Uterus (tissue), 4 donors: ENCODE results near the gene TMEM167B. TPM values are rescaled to one million over a fixed set of nuclear protein-coding genes. Genes with fewer than 3 reads are reported as not detected.
A peak's percentile ranks its signal among the peaks of the same experiment; 100 is the strongest.

ENCODE experiments used
- DNase-seq, 2 donors: peaks; one replicate each; pipeline ENCODE4 v3.0.0-alpha.2; 2019 to 2020
- H3K27ac ChIP-seq, 2 donors: fragments of 200-600 bp; sonication (generic); 1 replicate in 1 of 2; 2 replicates in 1 of 2; pipeline ENCODE4 v1.5.1; 2016 to 2018
- H3K27me3 ChIP-seq, 2 donors: fragments of 200-600 bp; sonication (generic); one replicate each; pipeline ENCODE4 v1.5.1; 2018 to 2019; ENCODE audit warnings: control low read depth in 1 of 2
- H3K36me3 ChIP-seq, 2 donors: fragments of 200-600 bp; sonication (generic); one replicate each; pipeline ENCODE4 v1.5.1; 2019; ENCODE audit warnings: control low read depth in 1 of 2
- H3K4me1 ChIP-seq, 2 donors: fragments of 200-600 bp; sonication (generic); one replicate each; pipeline ENCODE4 v1.5.1; 2018 to 2019; ENCODE audit warnings: control low read depth in 1 of 2
- H3K4me3 ChIP-seq, 2 donors: fragments of 200-600 bp; sonication (generic); 1 replicate in 1 of 2; 2 replicates in 1 of 2; pipeline ENCODE4 v1.5.1; 2018 to 2019; ENCODE audit warnings: mild to moderate bottlenecking in 1 of 2
- H3K9me3 ChIP-seq, 2 donors: fragments of 200-600 bp; sonication (generic); one replicate each; pipeline ENCODE4 v1.5.1; 2019; ENCODE audit warnings: control low read depth in 1 of 2
- CTCF ChIP-seq, 4 experiments: fragments of 200-600 bp in 2 of 4; fragments of 450-650 bp in 2 of 4; sonication (generic) in 2 of 4; IDR thresholded peaks; one replicate each; pipeline ENCODE4 v1.5.1; 2016 to 2019; ENCODE audit warnings: antibody characterized with exemption in 4 of 4, mild to moderate bottlenecking in 2 of 4, moderate library complexity in 1 of 4
- POLR2A ChIP-seq, 2 donors: fragments of 450-650 bp; IDR thresholded peaks; one replicate each; pipeline ENCODE4 v1.6.1; 2016; ENCODE audit warnings: antibody characterized with exemption in 2 of 2, mild to moderate bottlenecking in 1 of 2, moderate library complexity in 1 of 2
- intact Hi-C: fragments of 100-400 bp; cut with DNase I; formaldehyde crosslinking; loops from one replicate; pipeline ENCODE4 v1.15.1; 2023; ENCODE audit warnings: low total_unique reads
- total RNA-seq, 4 donors: library from RNA; depleted of rRNA in 3 of 4; stranded (reverse); fragments of >200 nt in 3 of 4; gene quantifications; one replicate each; pipeline versions ENCODE4 v1.1.0 to v1.2.4, GENCODE V29; 2014 to 2023
- donor health status: DM: yes; HTN: yes; CAD: no.

TMEM167B gene
- 10 to 100 TPM; 10.2 to 56.2 (median 36.4) TPM for total RNA-seq

GRCh38 chr1:109090196-109091077, at the start of gene TMEM167B:
Gene TMEM167B (plus strand): TSS chr1:109090764. CDS start chr1:109090873, 109 bp downstream.
- H3K4me1 ChIP-seq: peaks cover 7 to 8% of the 10 kb centered on the region in 2 donors
- TF ChIP-seq POLR2A (IDR thresholded peaks at IDR 0.05): peak; percentile 51 to 79
- TF ChIP-seq CTCF (IDR thresholded peaks at IDR 0.05): peak in 1 of 4 experiments; percentile 26
- no peaks in the 10 kb centered on the region for H3K36me3 ChIP-seq
- no peaks in the 10 kb centered on the region for H3K27me3 ChIP-seq
- H3K9me3 ChIP-seq: no peaks in the 10 kb centered on the region
- H3K4me3 ChIP-seq: peak within 1 kb of the TSS; percentile 66 to 90
- peak; percentile 89 to 91 for DNase-seq
- H3K27ac ChIP-seq: peak within 1 kb of the TSS; percentile 94 to 98
- intact Hi-C loops: no loop called here

GRCh38 chr1:109040989-109041620, 49.5 kb upstream of the TMEM167B start:
- intact Hi-C loops: no loop called here
- Histone ChIP-seq H3K36me3 (no peaks in the 10 kb centered on the region), H3K27me3 (no peaks in the 10 kb centered on the region), H3K9me3 (no peaks in the 10 kb centered on the region), H3K4me1 (no peaks in the 10 kb centered on the region), H3K4me3 (peak overlapping the region; percentile 85 to 98), H3K27ac (peak overlapping the region; percentile 74 to 82)
- TF ChIP-seq POLR2A (IDR thresholded peaks at IDR 0.05): no peak
- DNase-seq: peak; percentile 19 to 20

- intact Hi-C loops: no loop called here
- Histone ChIP-seq H3K36me3 (no peaks in the 10 kb centered on the region), H3K27ac (peak within 1 kb of the TSS; percentile 74 to 82), H3K4me3 (peak within 1 kb of the TSS; percentile 85 to 98), H3K27me3 (no peaks in the 10 kb centered on the region), H3K4me1 (no peaks in the 10 kb centered on the region), H3K9me3 (no peaks in the 10 kb centered on the region)
- peak; percentile 92 for DNase-seq
- TF ChIP-seq CTCF (IDR thresholded peaks at IDR 0.05) (no peak), POLR2A (IDR thresholded peaks at IDR 0.05) (peak; percentile 92 to 96)
Measured at GRCh38 chr1:109041621-109042468, 48.7 kb upstream of the TMEM167B start, which contains the start of gene WDR47. Gene WDR47 (minus strand): TSS chr1:109042102. CDS start chr1:109023512, 18,590 bp downstream.

GRCh38 chr1:109045595-109045994, 45.0 kb upstream of the TMEM167B start:
- H3K27ac ChIP-seq: no peak overlapping the region
- DNase-seq: no peak
- intact Hi-C loops: no loop called here
- no peaks in the 10 kb centered on the region for H3K27me3 ChIP-seq
- TF ChIP-seq CTCF (IDR thresholded peaks at IDR 0.05) (no peak), POLR2A (IDR thresholded peaks at IDR 0.05) (no peak)
- H3K36me3 ChIP-seq: no peaks in the 10 kb centered on the region
- H3K4me3 ChIP-seq: no peak overlapping the region
- H3K9me3 ChIP-seq: no peaks in the 10 kb centered on the region
- H3K4me1 ChIP-seq: no peaks in the 10 kb centered on the region

- H3K36me3 ChIP-seq: no peaks in the 10 kb centered on the region
- no peak for TF ChIP-seq CTCF (IDR thresholded peaks at IDR 0.05)
- TF ChIP-seq POLR2A (IDR thresholded peaks at IDR 0.05): no peak
Measured at GRCh38 chr1:109046671-109047070, 43.9 kb upstream of the TMEM167B start.

More at GRCh38 chr1:109046671-109047070, 43.9 kb upstream of the TMEM167B start:
- intact Hi-C loops: no loop called here
- no peaks in the 10 kb centered on the region for H3K27me3 ChIP-seq
- H3K27ac ChIP-seq: no peak overlapping the region
- H3K4me1 ChIP-seq: no peaks in the 10 kb centered on the region
- no peaks in the 10 kb centered on the region for H3K9me3 ChIP-seq
- no peak for DNase-seq
- H3K4me3 ChIP-seq: no peak overlapping the region
